Measurements from ENCODE around the gene EWSR1.

Gene EWSR1

DNA sequence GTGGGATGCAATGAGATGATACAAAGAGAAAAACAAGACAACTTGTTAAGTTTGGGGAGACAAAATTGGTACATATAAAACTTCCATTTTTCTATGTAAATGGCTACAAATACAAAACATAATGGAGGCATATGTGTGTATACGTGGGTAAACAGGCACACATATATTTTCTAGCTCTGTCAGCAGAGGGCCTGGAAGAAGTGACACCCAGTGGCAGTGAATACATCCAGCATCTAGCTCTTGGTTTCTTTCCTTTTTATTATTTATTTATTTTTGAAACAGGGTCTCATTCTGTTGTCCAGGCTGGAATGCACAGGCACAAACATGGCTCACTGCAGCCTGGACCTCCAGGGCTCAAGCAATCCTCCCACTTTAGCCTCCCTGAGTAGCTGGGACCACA lies 52.5 kb downstream of the EWSR1 start:
- no peak for DNase-seq (ENCODE audit: low spot score)

- DNase-seq (ENCODE audit: low spot score): no peak
Measured at GRCh38 chr22:29323641-29324040, 55.6 kb downstream of the EWSR1 start.

- no peak for DNase-seq (ENCODE audit: low spot score)
Measured at GRCh38 chr22:29325356-29325755, 57.3 kb downstream of the EWSR1 start.

GRCh38 chr22:29325785-29326315 lies 57.8 kb downstream of the EWSR1 start:
- DNase-seq (ENCODE audit: low spot score): no peak

- no peak for DNase-seq (ENCODE audit: low spot score)
Measured at GRCh38 chr22:29326481-29326880, 58.4 kb downstream of the EWSR1 start.

GRCh38 chr22:29327089-29327764 lies 59.2 kb downstream of the EWSR1 start:
- no peak for DNase-seq (ENCODE audit: low spot score)

DNA sequence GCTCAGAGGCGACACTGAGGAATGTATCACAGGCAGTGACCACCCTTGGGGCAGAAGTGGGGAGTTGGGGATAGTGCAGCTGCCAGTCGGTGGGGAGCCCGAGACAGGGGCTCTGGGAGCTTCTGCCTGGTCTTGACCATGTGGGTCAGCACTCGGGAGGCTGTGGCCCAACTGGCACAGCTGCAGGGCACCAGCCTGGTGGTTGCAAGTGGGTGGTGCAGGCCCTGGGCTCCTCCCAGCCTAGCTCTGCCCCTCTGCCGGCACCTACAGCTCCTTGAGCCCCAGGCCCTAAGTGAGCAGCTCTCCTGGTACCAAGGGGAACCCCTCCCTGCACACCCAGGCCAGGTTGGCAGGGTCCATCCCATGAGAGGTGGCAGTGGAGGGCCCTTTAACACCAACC lies 60.0 kb downstream of the EWSR1 start:
- no peak for DNase-seq (ENCODE audit: low spot score)

GRCh38 chr22:29328566-29329500 lies 60.8 kb downstream of the EWSR1 start:
- DNase-seq (ENCODE audit: low spot score): no peak

DNA sequence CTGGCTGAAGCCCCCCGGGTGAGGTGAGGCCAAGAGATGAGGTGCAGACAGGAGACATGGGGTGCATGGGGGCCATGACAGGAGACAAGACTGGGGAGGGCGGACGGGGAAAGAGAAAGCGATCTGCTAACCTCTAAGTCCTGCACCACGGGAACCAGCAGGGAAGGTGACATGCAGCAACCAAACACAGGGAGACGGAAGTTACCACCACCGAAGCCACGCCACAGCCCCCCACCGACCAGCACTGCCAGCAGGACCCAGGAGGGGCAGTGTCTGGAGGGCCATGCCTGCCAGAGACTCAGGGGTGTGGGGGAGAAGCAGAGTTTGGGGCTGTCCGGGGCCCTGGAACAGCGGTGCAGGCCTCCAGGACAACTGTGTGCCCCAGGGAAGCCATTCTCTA lies 61.5 kb downstream of the EWSR1 start:
- DNase-seq (ENCODE audit: low spot score): no peak

GRCh38 chr22:29330291-29330690 lies 62.2 kb downstream of the EWSR1 start:
- DNase-seq (ENCODE audit: low spot score): no peak

GRCh38 chr22:29330753-29331152 lies 62.7 kb downstream of the EWSR1 start:
- DNase-seq (ENCODE audit: low spot score): no peak

- no peak for DNase-seq (ENCODE audit: low spot score)
Measured at GRCh38 chr22:29331213-29331612, 63.1 kb downstream of the EWSR1 start.

- no peak for DNase-seq (ENCODE audit: low spot score)
Measured at GRCh38 chr22:29331658-29332300, 63.7 kb downstream of the EWSR1 start.

DNA sequence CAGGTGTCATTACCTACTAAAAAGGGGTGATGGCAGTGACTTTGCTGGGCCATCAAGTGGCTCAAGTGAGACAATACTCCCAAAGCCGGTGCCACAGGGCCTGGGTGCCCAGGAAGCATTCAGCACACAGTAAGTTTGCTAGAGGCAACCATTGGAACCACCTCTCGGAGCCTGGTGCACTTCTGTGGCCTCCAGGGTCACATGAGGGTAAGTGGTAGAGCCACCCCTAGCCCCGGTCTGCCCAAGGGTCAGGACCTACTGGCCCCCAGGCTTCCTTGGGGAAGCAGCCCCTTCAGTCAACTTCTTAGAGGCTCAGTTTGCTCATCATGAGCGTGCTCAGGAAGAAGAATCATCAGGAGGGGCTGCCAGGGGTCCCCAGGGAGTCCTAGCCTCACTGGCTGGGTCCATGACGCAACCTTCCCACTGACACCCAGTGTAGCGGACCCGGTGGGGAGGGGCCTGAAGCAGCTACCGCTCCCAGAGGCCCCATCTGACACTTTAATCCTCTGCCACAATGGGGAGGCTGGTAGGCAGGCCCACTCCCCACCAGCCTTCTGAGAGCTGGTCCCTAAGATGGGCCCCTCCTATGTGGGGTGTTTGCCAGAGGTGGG lies 64.9 kb downstream of the EWSR1 start:
- DNase-seq (ENCODE audit: low spot score): no peak

- no peak for DNase-seq (ENCODE audit: low spot score)
Measured at GRCh38 chr22:29334148-29334547, 66.1 kb downstream of the EWSR1 start.

GRCh38 chr22:29334696-29335344 lies 66.8 kb downstream of the EWSR1 start:
- no peak for DNase-seq (ENCODE audit: low spot score)

DNA sequence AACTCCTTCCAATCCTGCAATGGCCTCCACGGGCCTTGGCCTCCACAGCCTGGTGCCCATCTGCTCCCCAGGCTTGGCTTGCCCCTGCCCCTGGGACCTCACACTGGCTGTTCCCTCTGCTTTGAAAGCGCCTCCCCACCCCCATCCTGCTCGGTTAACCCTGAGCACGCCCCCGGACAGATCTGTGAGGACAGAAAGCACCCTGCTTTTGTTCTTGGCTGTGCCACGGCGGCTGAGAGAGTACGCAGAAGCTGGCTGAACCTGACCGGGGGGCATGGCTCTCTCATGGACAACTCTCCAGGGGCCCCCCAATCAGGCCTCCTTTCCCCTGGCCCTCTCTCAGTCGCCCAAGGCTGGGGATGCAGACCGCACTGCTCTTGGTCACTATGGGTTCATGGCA lies 67.6 kb downstream of the EWSR1 start:
- no peak for DNase-seq (ENCODE audit: low spot score)

GRCh38 chr22:29336751-29337490 lies 68.9 kb downstream of the EWSR1 start:
- no peak for DNase-seq (ENCODE audit: low spot score)

DNA sequence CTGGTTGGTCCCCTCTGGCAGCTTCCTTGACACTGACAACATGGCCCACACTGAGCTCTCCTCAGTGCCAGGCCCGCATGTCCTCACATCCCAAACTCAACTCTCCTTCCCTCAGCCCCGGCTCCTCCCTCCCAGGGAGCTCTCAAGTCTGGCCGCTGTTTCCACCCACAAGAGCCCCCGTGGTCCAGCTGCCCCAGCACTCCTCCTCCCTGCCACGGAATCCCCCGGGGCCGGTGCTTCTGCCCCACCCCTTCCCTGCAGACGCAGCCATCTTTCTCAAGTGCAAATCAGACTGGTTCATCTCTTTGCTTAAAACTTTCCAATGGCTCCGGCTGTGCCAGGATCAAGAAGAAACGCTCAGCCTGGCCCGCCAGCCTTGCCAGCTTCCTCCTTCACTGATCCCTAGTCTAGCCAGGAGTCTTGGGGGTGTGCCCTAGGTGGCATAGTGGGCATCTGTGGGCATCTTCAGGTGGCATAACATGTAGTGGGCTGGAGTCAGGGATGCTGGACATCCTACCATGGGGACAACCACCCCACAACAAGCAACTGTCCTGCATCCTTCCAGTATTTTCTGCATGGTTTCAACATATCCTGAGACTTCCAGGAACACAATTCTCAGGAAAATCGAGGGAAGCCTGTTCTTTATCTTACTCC lies 69.7 kb downstream of the EWSR1 start:
- no peak for DNase-seq (ENCODE audit: low spot score)

DNA sequence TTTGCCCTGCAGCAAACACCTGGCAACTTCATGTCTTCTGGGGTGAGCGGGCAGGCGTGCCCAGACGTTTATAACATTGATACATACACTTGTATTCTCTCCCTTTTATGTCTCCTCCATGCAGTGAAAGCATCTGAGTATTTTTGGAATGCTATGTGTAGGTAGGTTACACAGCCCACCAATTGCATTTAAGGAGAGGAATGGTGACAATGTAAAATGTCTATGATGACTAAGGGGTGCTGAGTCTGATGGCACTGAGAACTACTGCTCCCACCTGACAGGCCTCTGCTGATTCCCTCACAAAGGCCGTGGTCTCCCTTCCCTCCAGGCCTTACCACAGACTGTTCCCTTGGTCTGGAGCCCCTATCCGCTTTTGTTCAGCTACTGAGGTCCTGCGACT lies 70.3 kb downstream of the EWSR1 start:
- no peak for DNase-seq (ENCODE audit: low spot score)
